K562 (cell line): ENCODE results near the gene UIMC1. TPM values are rescaled to one million over a fixed set of nuclear protein-coding genes. Genes with fewer than 3 reads are reported as not detected.

Experiments
- HDAC2 ChIP-seq: fragments of 450-650 bp; IDR thresholded peaks from 2 replicates; pipeline ENCODE4 v1.6.1; 2016; ENCODE audit warnings: mild to moderate bottlenecking
- HDGF ChIP-seq: fragments of 450-650 bp; IDR thresholded peaks from 2 replicates; pipeline ENCODE4 v1.6.1; 2016
- KDM1A ChIP-seq, 2 experiments: fragments of 450-650 bp; IDR thresholded peaks; 2 replicates each; pipeline ENCODE4 v1.6.1; 2016; ENCODE audit warnings: mild to moderate bottlenecking in 2 of 2
- MEF2D ChIP-seq: conservative IDR thresholded peaks from 2 replicates; pipeline ENCODE4 v1.6.1; 2016; ENCODE audit warnings: low read depth, missing genetic modification characterization, missing compliant biosample characterization
- NCOA2 ChIP-seq, 2 experiments: fragments of 450-650 bp; IDR thresholded peaks; 2 replicates each; pipeline ENCODE4 v1.6.1; 2018; ENCODE audit warnings: mild to moderate bottlenecking in 2 of 2, moderate library complexity in 1 of 2; ENCODE audit not compliant: partially characterized antibody in 2 of 2
- PRPF4 ChIP-seq: fragments of 200-400 bp; formaldehyde crosslinking; IDR thresholded peaks from one replicate; pipeline ENCODE4 v1.6.1; 2017; ENCODE audit warnings: low read length, low read depth, mild to moderate bottlenecking; ENCODE audit not compliant: insufficient read depth, poor library complexity, severe bottlenecking
- STAG1 ChIP-seq: sonication (generic); formaldehyde crosslinking; IDR thresholded peaks from 2 replicates; pipeline ENCODE4 v1.5.0; 2020; ENCODE audit warnings: missing genetic modification reagents, borderline replicate concordance
- TBL1XR1 ChIP-seq, 2 experiments: IDR thresholded peaks; 2 replicates each; pipeline ENCODE4 v1.6.1; 2012; ENCODE audit warnings: improper control_type of control experiment in 2 of 2, low read length in 2 of 2, mild to moderate bottlenecking in 1 of 2
- ZNF584 ChIP-seq: fragments of 200-800 bp; sonication (Bioruptor generic); IDR thresholded peaks from 2 replicates; pipeline ENCODE4 v1.6.1; 2016; ENCODE audit warnings: low read depth, mild to moderate bottlenecking, missing genetic modification characterization, missing compliant biosample characterization
- ZNF740 ChIP-seq, 3 experiments: fragments of 200-800 bp in 1 of 3; sonication (Bioruptor generic) in 1 of 3; sonication (generic) in 1 of 3; formaldehyde crosslinking in 1 of 3; IDR thresholded peaks; 2 replicates each; pipeline versions ENCODE4 v1.6.1 to v1.8.0; 2016 to 2022; ENCODE audit warnings: mild to moderate bottlenecking in 2 of 3, missing compliant biosample characterization in 2 of 3, missing genetic modification characterization in 2 of 3, missing genetic modification reagents in 1 of 3
- polyA plus RNA-seq, 8 experiments: library from polyadenylated mRNA; depleted of rRNA in 4 of 8; stranded (reverse) in 5 of 8; unstranded in 3 of 8; fragments of >200 nt; fragmentation: Nextera tagmentation in 2 of 8; fragmentation: Illumina TruSeq in 1 of 8; extraction: Ambion mirVana in 2 of 8; extraction: Trizol in 1 of 8; gene quantifications; 2 replicates each; pipeline versions ENCODE4 v1.2.1 to v1.2.3, GENCODE V29; 2011 to 2014; ENCODE audit warnings: inconsistent platforms in 1 of 8, missing spikeins in 1 of 8
- total RNA-seq, 7 experiments: library from RNA; depleted of rRNA in 6 of 7; stranded (reverse); fragments of >200 nt in 6 of 7; fragmentation: Illumina TruSeq in 2 of 7; extraction: Trizol in 2 of 7; gene quantifications; 2 replicates each; pipeline versions ENCODE4 v1.2.1 to v1.2.3, GENCODE V29; 2011 to 2021; ENCODE audit warnings: low replicate concordance in 1 of 7
- TF ChIP-seq, protein P1 (sequence below), 2 experiments: fragments of 450-650 bp; IDR thresholded peaks; 2 replicates each; pipeline ENCODE4 v1.6.1; 2018; ENCODE audit warnings: mild to moderate bottlenecking in 2 of 2, low read depth in 1 of 2; ENCODE audit not compliant: partially characterized antibody in 2 of 2
- TF ChIP-seq, protein P2 (sequence below), 2 experiments: fragments of 450-650 bp in 1 of 2; sonication (generic) in 1 of 2; formaldehyde crosslinking; conservative IDR thresholded peaks; 2 replicates each; pipeline versions ENCODE4 v1.4.0 to v1.8.1; 2020 to 2022; ENCODE audit warnings: mild to moderate bottlenecking in 1 of 2, missing genetic modification reagents in 1 of 2
- TF ChIP-seq, protein P3 (sequence below), 2 experiments: IDR thresholded peaks; 2 replicates each; pipeline ENCODE4 v1.6.1; 2012; ENCODE audit warnings: improper control_type of control experiment in 2 of 2, low read depth in 2 of 2, low read length in 2 of 2, borderline replicate concordance in 1 of 2

The UIMC1 gene
- total and polyA plus RNA-seq, 9 of the 15 experiments (the other 6 are each of a cell fraction or from before 2014, with no cell fraction given) = 14.9 to 51.7 (median 36.8) TPM

DNA sequence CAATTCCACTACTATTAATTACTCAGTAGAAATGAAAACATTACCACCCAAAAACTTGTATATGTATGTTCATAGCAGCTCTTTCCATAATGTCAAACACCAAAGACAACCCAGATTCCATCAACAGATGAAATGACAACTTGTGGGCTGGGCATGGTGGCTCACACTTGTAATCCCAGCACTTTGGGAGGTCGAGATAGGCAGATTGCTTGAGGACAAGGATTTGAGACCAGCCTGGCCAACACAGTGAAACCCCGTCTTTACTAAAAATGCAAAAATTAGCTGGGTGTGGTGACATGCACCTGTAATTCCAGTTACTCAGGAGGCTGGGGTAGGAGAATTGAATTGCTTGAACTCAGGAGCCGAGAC lies 11.5 kb downstream of the UIMC1 start (continued):
- TF ChIP-seq, protein P1, sequence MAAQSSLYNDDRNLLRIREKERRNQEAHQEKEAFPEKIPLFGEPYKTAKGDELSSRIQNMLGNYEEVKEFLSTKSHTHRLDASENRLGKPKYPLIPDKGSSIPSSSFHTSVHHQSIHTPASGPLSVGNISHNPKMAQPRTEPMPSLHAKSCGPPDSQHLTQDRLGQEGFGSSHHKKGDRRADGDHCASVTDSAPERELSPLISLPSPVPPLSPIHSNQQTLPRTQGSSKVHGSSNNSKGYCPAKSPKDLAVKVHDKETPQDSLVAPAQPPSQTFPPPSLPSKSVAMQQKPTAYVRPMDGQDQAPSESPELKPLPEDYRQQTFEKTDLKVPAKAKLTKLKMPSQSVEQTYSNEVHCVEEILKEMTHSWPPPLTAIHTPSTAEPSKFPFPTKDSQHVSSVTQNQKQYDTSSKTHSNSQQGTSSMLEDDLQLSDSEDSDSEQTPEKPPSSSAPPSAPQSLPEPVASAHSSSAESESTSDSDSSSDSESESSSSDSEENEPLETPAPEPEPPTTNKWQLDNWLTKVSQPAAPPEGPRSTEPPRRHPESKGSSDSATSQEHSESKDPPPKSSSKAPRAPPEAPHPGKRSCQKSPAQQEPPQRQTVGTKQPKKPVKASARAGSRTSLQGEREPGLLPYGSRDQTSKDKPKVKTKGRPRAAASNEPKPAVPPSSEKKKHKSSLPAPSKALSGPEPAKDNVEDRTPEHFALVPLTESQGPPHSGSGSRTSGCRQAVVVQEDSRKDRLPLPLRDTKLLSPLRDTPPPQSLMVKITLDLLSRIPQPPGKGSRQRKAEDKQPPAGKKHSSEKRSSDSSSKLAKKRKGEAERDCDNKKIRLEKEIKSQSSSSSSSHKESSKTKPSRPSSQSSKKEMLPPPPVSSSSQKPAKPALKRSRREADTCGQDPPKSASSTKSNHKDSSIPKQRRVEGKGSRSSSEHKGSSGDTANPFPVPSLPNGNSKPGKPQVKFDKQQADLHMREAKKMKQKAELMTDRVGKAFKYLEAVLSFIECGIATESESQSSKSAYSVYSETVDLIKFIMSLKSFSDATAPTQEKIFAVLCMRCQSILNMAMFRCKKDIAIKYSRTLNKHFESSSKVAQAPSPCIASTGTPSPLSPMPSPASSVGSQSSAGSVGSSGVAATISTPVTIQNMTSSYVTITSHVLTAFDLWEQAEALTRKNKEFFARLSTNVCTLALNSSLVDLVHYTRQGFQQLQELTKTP (IDR thresholded peaks at IDR 0.05; ENCODE audit: low read depth in 1 of 2, partially characterized antibody in 2 of 2) = peak in 1 of 2 experiments; percentile 6
- 0 out of 4 replicates have a peak, but pooled peaks of 1 of the 2 experiments have one; percentile 2 for TF ChIP-seq TBL1XR1 (IDR thresholded peaks at IDR 0.05; ENCODE audit: low read length in 2 of 2)
- TF ChIP-seq, protein P2, sequence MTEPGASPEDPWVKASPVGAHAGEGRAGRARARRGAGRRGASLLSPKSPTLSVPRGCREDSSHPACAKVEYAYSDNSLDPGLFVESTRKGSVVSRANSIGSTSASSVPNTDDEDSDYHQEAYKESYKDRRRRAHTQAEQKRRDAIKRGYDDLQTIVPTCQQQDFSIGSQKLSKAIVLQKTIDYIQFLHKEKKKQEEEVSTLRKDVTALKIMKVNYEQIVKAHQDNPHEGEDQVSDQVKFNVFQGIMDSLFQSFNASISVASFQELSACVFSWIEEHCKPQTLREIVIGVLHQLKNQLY (CRISPR knock-in tag; conservative IDR thresholded peaks at IDR 0.05) = no peak
- peak; percentile 2; the same call in 1 of the 2 replicates for TF ChIP-seq MEF2D
- no peak for TF ChIP-seq ZNF584
- peak; percentile 89 for TF ChIP-seq HDAC2
- no peak for TF ChIP-seq STAG1
- TF ChIP-seq ZNF740 (CRISPR knock-in tag; IDR thresholded peaks at IDR 0.05) = no peak
- no peak; a peak in 1 of 4 replicates for TF ChIP-seq ZNF740 (tag; IDR thresholded peaks at IDR 0.05)
- peak; percentile 97 for TF ChIP-seq KDM1A (IDR thresholded peaks at IDR 0.05)
- no peak for TF ChIP-seq PRPF4
- TF ChIP-seq HDGF = peak; percentile 32; the same call in 1 of the 2 replicates
- TF ChIP-seq NCOA2 (IDR thresholded peaks at IDR 0.05; ENCODE audit: partially characterized antibody in 2 of 2) = peak; percentile 5 to 26
- TF ChIP-seq, protein P3, sequence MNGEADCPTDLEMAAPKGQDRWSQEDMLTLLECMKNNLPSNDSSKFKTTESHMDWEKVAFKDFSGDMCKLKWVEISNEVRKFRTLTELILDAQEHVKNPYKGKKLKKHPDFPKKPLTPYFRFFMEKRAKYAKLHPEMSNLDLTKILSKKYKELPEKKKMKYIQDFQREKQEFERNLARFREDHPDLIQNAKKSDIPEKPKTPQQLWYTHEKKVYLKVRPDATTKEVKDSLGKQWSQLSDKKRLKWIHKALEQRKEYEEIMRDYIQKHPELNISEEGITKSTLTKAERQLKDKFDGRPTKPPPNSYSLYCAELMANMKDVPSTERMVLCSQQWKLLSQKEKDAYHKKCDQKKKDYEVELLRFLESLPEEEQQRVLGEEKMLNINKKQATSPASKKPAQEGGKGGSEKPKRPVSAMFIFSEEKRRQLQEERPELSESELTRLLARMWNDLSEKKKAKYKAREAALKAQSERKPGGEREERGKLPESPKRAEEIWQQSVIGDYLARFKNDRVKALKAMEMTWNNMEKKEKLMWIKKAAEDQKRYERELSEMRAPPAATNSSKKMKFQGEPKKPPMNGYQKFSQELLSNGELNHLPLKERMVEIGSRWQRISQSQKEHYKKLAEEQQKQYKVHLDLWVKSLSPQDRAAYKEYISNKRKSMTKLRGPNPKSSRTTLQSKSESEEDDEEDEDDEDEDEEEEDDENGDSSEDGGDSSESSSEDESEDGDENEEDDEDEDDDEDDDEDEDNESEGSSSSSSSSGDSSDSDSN (IDR thresholded peaks at IDR 0.05; ENCODE audit: borderline replicate concordance in 1 of 2, low read depth in 2 of 2, low read length in 2 of 2) = no peak
